KMS-11 (cell line): Measurements from ENCODE around the gene IL1RN.

Experiments
- H2AFZ ChIP-seq: fragments of 200-600 bp; sonication (generic); 2 replicates; pipeline ENCODE4 v1.6.1; 2016; ENCODE audit warnings: antibody characterized with exemption, mixed run types, low read depth
- H3K27ac ChIP-seq: fragments of 200-600 bp; sonication (generic); 2 replicates; pipeline ENCODE4 v1.6.1; 2016; ENCODE audit warnings: mild to moderate bottlenecking, mixed run types
- H3K27me3 ChIP-seq: fragments of 200-600 bp; sonication (generic); 2 replicates; pipeline ENCODE4 v1.6.1; 2017; ENCODE audit warnings: mild to moderate bottlenecking, low read depth, mixed run types, moderate library complexity; ENCODE audit not compliant: insufficient read depth
- H3K36me3 ChIP-seq: fragments of 200-600 bp; sonication (generic); 2 replicates; pipeline ENCODE4 v1.6.1; 2017; ENCODE audit warnings: mild to moderate bottlenecking, mixed run types; ENCODE audit not compliant: insufficient read depth
- H3K4me1 ChIP-seq: fragments of 200-600 bp; sonication (generic); 2 replicates; pipeline ENCODE4 v1.6.1; 2016; ENCODE audit warnings: mild to moderate bottlenecking, low read depth, mixed run types; ENCODE audit not compliant: poor library complexity, severe bottlenecking
- H3K4me2 ChIP-seq: fragments of 200-600 bp; sonication (generic); 2 replicates; pipeline ENCODE4 v1.7.0; 2016; ENCODE audit warnings: mild to moderate bottlenecking, mixed run types
- H3K4me3 ChIP-seq: fragments of 200-600 bp; sonication (generic); IDR thresholded peaks from 2 replicates; pipeline ENCODE4 v1.6.1; 2017; ENCODE audit warnings: low read depth, low read length, mixed read lengths; ENCODE audit not compliant: insufficient read depth
- H3K79me2 ChIP-seq: fragments of 200-600 bp; sonication (generic); 2 replicates; pipeline ENCODE4 v1.6.1; 2016; ENCODE audit warnings: low read depth, mixed run types; ENCODE audit not compliant: insufficient read depth
- H3K9ac ChIP-seq: fragments of 200-600 bp; sonication (generic); 2 replicates; pipeline ENCODE4 v1.6.1; 2016; ENCODE audit warnings: mild to moderate bottlenecking, mixed run types
- H4K20me1 ChIP-seq: fragments of 200-600 bp; sonication (generic); 2 replicates; pipeline ENCODE4 v1.6.1; 2016; ENCODE audit warnings: mild to moderate bottlenecking, mixed run types; ENCODE audit not compliant: insufficient read depth
- TF ChIP-seq, protein P1 (sequence below): fragments of 200-600 bp; sonication (generic); conservative IDR thresholded peaks from 2 replicates; pipeline ENCODE4 v1.6.1; 2017; ENCODE audit warnings: low read depth, mild to moderate bottlenecking, antibody characterized with exemption, low read length, moderate library complexity, mixed read lengths

The IL1RN gene

DNA sequence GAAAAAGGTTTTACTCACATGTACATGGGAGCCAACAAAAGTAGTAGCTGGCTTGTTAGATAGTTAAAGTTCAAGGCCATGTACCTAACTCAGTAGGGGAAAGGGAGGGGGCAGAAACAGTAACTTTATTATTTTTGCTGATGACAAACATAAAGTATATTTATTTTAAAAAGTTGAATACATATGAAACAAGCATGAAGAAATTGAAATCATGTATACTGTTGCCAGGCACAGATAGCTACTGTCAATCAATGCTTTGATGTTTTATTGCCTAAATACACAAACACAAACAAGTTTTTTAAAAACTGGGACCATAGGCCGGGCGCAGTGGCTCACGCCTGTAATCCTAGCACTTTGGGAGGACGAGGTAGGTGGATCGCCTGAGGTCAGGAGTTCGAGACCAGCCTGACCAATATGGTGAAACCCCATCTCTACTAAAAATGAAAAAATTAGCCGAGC lies 38.8 kb downstream of the IL1RN start:
- Histone ChIP-seq H2AFZ (no peak overlapping the region), H3K4me3 (no peak overlapping the region), H3K9ac (no peak overlapping the region), H4K20me1 (no peaks in the 10 kb centered on the region), H3K36me3 (no peaks in the 10 kb centered on the region), H3K4me1 (no peaks in the 10 kb centered on the region), H3K4me2 (no peak overlapping the region), H3K79me2 (no peaks in the 10 kb centered on the region), H3K27me3 (no peaks in the 10 kb centered on the region), H3K27ac (no peak overlapping the region)
- TF ChIP-seq, protein P1, sequence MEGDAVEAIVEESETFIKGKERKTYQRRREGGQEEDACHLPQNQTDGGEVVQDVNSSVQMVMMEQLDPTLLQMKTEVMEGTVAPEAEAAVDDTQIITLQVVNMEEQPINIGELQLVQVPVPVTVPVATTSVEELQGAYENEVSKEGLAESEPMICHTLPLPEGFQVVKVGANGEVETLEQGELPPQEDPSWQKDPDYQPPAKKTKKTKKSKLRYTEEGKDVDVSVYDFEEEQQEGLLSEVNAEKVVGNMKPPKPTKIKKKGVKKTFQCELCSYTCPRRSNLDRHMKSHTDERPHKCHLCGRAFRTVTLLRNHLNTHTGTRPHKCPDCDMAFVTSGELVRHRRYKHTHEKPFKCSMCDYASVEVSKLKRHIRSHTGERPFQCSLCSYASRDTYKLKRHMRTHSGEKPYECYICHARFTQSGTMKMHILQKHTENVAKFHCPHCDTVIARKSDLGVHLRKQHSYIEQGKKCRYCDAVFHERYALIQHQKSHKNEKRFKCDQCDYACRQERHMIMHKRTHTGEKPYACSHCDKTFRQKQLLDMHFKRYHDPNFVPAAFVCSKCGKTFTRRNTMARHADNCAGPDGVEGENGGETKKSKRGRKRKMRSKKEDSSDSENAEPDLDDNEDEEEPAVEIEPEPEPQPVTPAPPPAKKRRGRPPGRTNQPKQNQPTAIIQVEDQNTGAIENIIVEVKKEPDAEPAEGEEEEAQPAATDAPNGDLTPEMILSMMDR, result no peak

DNA sequence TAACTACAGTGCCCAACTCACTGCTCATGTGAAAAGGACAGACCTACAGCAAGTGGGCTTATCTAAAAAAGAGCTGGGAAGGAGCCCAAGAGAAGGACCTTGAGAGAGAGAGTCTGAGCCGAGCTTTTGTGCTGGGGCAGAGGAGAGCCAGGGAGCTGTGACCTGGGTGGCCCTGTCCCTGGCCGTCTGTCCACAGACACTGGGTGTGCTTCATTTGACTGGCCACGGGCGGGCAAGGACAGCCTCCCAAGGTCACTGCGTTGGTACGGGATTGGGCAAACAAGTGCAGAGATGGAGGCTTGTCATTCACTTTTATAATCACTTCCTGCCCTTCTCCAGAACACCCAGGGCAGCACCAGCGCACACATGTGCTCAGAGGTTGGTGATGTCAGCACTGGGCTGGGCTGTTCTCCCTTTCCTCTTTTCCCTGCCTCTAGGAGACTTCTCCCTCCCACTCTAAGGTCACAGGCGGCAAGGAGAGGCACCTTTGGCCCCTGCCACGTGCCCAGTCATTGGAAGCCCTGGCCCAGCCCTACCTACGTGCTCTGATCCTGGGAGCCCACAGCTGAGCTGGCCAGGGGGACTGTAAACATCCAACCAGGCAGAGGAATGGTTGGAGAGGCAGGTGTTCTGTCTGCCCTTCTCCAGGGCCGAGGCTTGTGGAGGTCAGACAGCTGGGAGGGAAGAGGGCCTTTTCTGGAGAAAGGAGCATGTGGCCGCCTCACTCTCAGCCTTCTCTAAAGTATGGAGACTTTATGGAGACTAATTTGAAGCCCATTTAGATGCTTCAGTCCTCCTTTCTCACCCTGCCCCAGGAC lies 39.9 kb downstream of the IL1RN start:
- no peak overlapping the region for H3K27ac ChIP-seq
- no peak overlapping the region for H3K4me3 ChIP-seq
- no peaks in the 10 kb centered on the region for H3K36me3 ChIP-seq
- no peaks in the 10 kb centered on the region for H4K20me1 ChIP-seq
- no peak overlapping the region for H2AFZ ChIP-seq
- H3K79me2 ChIP-seq, result no peaks in the 10 kb centered on the region
- H3K9ac ChIP-seq, result no peak overlapping the region
- no peak overlapping the region for H3K4me2 ChIP-seq
- H3K4me1 ChIP-seq, result no peaks in the 10 kb centered on the region
- H3K27me3 ChIP-seq, result no peaks in the 10 kb centered on the region
- TF ChIP-seq, protein P1, result no peak

DNA sequence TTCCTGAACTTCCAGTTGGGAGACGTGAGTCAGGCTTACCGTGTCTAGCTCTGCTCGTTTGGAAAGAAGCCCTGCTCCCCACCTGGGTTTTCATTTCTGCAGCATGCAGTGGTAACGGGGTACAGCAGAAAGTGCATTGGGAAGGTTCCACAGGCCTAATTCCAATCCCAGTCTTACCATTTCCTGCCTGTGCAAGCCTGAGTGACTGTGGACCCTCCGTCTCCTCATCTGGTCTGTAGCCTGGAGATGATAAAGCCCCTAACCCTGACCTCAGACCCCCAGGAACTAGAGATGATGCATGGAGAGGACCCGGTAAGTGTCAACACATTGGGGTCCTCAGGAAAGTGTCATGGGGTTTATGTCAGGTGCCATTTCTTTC lies 40.6 kb downstream of the IL1RN start:
- Histone ChIP-seq H3K27ac (no peak overlapping the region), H3K27me3 (no peaks in the 10 kb centered on the region), H3K79me2 (no peaks in the 10 kb centered on the region), H2AFZ (no peak overlapping the region), H3K36me3 (no peaks in the 10 kb centered on the region), H3K4me2 (no peak overlapping the region), H3K4me1 (no peaks in the 10 kb centered on the region), H3K4me3 (no peak overlapping the region), H3K9ac (no peak overlapping the region), H4K20me1 (no peaks in the 10 kb centered on the region)
- TF ChIP-seq, protein P1, result no peak

DNA sequence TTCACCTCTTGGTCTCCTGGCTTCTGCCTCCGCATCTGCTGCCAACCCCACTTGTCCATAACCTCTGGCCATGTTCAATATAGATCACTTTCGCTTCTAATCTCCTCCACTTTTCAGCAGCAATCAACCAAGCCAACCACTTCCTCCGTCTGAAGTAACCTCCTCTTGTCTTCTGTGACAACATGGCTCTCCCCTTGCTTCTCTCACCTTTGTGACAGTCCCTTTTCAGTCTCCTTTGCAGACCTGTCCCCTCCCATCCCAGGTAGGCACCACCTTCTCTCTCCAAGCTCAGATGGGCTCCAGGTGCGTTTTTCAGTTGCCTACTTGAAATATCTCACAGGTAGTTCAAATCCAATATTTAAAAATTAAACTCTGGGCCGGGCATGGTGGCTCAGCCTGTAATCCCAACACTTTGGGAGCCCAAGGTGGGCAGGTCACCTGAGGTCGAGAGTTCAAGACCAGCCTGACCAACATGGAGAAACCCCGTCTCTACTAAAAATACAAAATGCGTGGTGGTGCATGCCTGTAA lies 41.7 kb downstream of the IL1RN start:
- no peaks in the 10 kb centered on the region for H3K36me3 ChIP-seq
- H3K27ac ChIP-seq, result no peak overlapping the region
- TF ChIP-seq, protein P1, result no peak
- no peak overlapping the region for H3K4me3 ChIP-seq
- H3K79me2 ChIP-seq, result no peaks in the 10 kb centered on the region
- no peak overlapping the region for H3K4me2 ChIP-seq
- H3K9ac ChIP-seq, result no peak overlapping the region
- no peaks in the 10 kb centered on the region for H4K20me1 ChIP-seq
- H3K4me1 ChIP-seq, result no peaks in the 10 kb centered on the region
- H3K27me3 ChIP-seq, result no peaks in the 10 kb centered on the region
- no peak overlapping the region for H2AFZ ChIP-seq
